OCI-LY3 (cell line): ENCODE measurements around the gene MYO7A.

Source experiments
- H2AFZ ChIP-seq: fragments of 200-600, 300-600 bp; shearing (Covaris generic); 2 replicates; pipeline ENCODE4 v1.6.0; 2014; ENCODE audit warnings: antibody characterized with exemption, low read depth, low read length
- H3K27ac ChIP-seq: fragments of 200-600, 300-600 bp; sonication (generic); 2 replicates; pipeline ENCODE4 v1.5.1; 2014; ENCODE audit warnings: mild to moderate bottlenecking, low read length, moderate library complexity, mixed read lengths
- H3K27me3 ChIP-seq: fragments of 200-600, 300-600 bp; sonication (generic); 2 replicates; pipeline ENCODE4 v1.6.1; 2014; ENCODE audit warnings: low read depth, low read length, mixed read lengths
- H3K36me3 ChIP-seq: fragments of 200-600, 300-600 bp; sonication (generic); replicated peaks from 2 replicates; pipeline ENCODE3; 2014; ENCODE audit warnings: low read depth, low read length, mixed read lengths
- H3K4me1 ChIP-seq: fragments of 300-600, 200-600 bp; sonication (generic); 2 replicates; pipeline ENCODE4 v1.6.1; 2014; ENCODE audit warnings: low read length, mixed read lengths
- H3K4me2 ChIP-seq: fragments of 200-600, 300-600 bp; sonication (generic); 2 replicates; pipeline ENCODE4 v1.6.1; 2014; ENCODE audit warnings: low read length, mixed read lengths
- H3K4me3 ChIP-seq: fragments of 300-600, 200-600 bp; sonication (generic); 2 replicates; pipeline ENCODE4 v1.5.1; 2014; ENCODE audit warnings: antibody characterized with exemption, mild to moderate bottlenecking, low read length, moderate library complexity
- H3K79me2 ChIP-seq: fragments of 300-600, 200-600 bp; shearing (Covaris generic); 2 replicates; pipeline ENCODE4 v1.6.1; 2014; ENCODE audit warnings: mild to moderate bottlenecking, low read length, mixed read lengths
- H3K9ac ChIP-seq: fragments of 300-600, 200-600 bp; shearing (Covaris generic); 2 replicates; pipeline ENCODE4 v1.6.0; 2014; ENCODE audit warnings: mild to moderate bottlenecking, low read length, moderate library complexity
- H3K9me3 ChIP-seq: fragments of 200-600, 300-600 bp; shearing (Covaris generic); 2 replicates; pipeline ENCODE4 v1.6.1; 2014; ENCODE audit warnings: low read length, mixed read lengths; ENCODE audit not compliant: insufficient read depth
- H4K20me1 ChIP-seq: fragments of 200-600, 300-600 bp; sonication (generic); 2 replicates; pipeline ENCODE4 v1.6.1; 2016; ENCODE audit warnings: low read length, mixed read lengths; ENCODE audit not compliant: insufficient read depth
- EZH2phosphoT487 ChIP-seq: fragments of 200-600 bp; shearing (Covaris generic); IDR thresholded peaks from 2 replicates; pipeline ENCODE4 v1.6.1; 2018; ENCODE audit warnings: antibody characterized with exemption, mixed run types, low read depth
- TF ChIP-seq, protein P1 (sequence below): fragments of 200-600, 300-600 bp; sonication (generic); IDR thresholded peaks from 2 replicates; pipeline ENCODE4 v1.5.1; 2014; ENCODE audit warnings: antibody characterized with exemption, low read length, low read depth

Gene MYO7A

DNA sequence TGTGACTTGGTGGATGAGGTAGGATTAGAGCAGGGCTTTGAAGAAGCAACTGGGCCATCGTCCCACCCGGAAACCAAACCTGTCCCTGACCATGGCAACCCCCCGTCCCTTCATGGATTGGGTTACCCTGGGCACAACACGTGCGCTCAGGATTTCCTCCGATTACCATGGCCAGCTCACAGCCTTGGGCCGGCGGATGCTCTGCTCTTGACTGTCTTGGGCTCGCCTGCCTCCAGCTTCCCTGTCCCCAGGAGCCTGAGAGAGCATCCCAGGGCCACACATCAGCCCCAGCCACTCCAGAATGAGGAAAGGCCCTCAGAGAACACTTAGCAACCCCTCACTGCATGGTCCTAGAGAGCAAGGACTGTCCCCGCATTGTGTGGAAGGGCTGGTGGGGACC is 22.8 kb downstream of the MYO7A start:
- no peak overlapping the region for H3K4me3 ChIP-seq
- H3K9ac ChIP-seq = no peak overlapping the region
- H2AFZ ChIP-seq = no peak overlapping the region
- no peaks in the 10 kb centered on the region for H3K79me2 ChIP-seq
- H3K9me3 ChIP-seq = no peaks in the 10 kb centered on the region
- H3K4me2 ChIP-seq = no peak overlapping the region
- no peak overlapping the region for H3K27ac ChIP-seq
- peaks cover 10% of the 10 kb centered on the region; the same call in 1 of the 2 replicates for H3K4me1 ChIP-seq
- H3K27me3 ChIP-seq = no peaks in the 10 kb centered on the region
- H4K20me1 ChIP-seq = no peaks in the 10 kb centered on the region
- TF ChIP-seq, protein P1, sequence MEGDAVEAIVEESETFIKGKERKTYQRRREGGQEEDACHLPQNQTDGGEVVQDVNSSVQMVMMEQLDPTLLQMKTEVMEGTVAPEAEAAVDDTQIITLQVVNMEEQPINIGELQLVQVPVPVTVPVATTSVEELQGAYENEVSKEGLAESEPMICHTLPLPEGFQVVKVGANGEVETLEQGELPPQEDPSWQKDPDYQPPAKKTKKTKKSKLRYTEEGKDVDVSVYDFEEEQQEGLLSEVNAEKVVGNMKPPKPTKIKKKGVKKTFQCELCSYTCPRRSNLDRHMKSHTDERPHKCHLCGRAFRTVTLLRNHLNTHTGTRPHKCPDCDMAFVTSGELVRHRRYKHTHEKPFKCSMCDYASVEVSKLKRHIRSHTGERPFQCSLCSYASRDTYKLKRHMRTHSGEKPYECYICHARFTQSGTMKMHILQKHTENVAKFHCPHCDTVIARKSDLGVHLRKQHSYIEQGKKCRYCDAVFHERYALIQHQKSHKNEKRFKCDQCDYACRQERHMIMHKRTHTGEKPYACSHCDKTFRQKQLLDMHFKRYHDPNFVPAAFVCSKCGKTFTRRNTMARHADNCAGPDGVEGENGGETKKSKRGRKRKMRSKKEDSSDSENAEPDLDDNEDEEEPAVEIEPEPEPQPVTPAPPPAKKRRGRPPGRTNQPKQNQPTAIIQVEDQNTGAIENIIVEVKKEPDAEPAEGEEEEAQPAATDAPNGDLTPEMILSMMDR = no peak
- TF ChIP-seq EZH2phosphoT487 = no peak
- no peaks in the 10 kb centered on the region for H3K36me3 ChIP-seq

DNA sequence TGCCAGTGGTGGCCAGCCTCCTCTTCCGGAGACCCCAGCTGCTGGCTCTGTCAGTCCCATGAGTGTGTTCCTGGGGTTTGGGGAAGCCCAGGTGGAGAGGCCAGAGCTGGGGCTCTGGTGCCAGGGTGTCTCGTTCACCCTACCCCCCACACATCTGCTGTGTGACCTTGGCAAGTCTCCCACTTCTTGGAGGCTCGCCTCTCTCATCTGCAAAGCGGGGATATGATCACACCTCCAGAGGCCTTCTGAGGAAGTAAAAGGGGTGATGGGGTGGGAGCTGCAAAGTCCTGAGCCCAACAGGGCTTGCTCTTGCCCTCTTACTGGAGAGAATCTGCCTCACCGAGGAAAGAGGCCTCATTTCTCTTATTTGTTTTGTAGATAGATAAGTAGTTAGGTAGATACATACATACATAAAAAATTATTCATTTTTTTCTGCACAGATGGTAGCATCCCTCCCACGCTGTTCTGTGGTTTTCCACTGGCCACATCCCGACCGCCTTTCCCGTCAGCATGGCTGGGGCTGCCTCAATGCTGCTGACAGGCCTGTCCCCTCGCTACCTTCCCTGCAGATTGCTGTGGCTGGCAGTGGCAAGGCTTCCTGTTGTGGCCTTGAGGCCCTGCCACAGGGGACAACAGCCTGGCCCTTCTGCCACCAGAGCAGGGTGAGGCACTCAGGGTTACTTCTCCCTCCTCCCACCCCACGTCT is 23.9 kb downstream of the MYO7A start:
- Histone ChIP-seq H3K9me3 (no peaks in the 10 kb centered on the region), H3K27me3 (no peaks in the 10 kb centered on the region), H3K4me2 (no peak overlapping the region), H3K4me3 (no peak overlapping the region), H3K27ac (no peak overlapping the region), H3K36me3 (no peaks in the 10 kb centered on the region), H4K20me1 (no peaks in the 10 kb centered on the region), H3K4me1 (peaks cover 10% of the 10 kb centered on the region; the same call in 1 of the 2 replicates), H2AFZ (no peak overlapping the region), H3K79me2 (no peaks in the 10 kb centered on the region), H3K9ac (no peak overlapping the region)
- TF ChIP-seq EZH2phosphoT487 = no peak
- TF ChIP-seq, protein P1 = no peak

DNA sequence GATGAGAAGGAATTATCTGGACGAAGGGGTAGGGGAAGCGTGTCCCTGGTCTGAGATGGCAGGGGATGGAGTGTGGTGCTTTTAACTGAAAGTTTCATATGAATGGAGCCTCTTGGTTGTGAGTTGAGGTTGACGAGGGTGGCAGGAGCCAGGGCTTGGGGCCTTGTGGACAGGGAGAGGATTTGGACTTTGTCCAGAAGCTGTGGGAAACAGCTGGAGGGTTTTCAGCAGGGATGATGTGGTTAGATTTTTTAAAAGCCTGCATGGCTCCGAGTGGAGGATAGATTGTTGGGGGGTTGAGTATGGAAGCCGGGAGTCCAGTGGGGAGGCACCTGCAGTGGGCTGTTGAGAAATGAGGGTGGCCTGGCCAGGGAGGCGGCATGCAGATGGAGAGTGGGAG is 24.8 kb downstream of the MYO7A start:
- no peak overlapping the region for H2AFZ ChIP-seq
- H3K27me3 ChIP-seq = no peaks in the 10 kb centered on the region
- TF ChIP-seq, protein P1 = no peak
- no peak for TF ChIP-seq EZH2phosphoT487
- H3K4me3 ChIP-seq = no peak overlapping the region
- H3K79me2 ChIP-seq = no peaks in the 10 kb centered on the region
- no peaks in the 10 kb centered on the region for H3K9me3 ChIP-seq
- no peak overlapping the region for H3K27ac ChIP-seq
- no peak overlapping the region for H3K4me2 ChIP-seq
- H3K36me3 ChIP-seq = no peaks in the 10 kb centered on the region
- H4K20me1 ChIP-seq = no peaks in the 10 kb centered on the region
- peaks cover 4% of the 10 kb centered on the region; the same call in 1 of the 2 replicates for H3K4me1 ChIP-seq
- no peak overlapping the region for H3K9ac ChIP-seq

DNA sequence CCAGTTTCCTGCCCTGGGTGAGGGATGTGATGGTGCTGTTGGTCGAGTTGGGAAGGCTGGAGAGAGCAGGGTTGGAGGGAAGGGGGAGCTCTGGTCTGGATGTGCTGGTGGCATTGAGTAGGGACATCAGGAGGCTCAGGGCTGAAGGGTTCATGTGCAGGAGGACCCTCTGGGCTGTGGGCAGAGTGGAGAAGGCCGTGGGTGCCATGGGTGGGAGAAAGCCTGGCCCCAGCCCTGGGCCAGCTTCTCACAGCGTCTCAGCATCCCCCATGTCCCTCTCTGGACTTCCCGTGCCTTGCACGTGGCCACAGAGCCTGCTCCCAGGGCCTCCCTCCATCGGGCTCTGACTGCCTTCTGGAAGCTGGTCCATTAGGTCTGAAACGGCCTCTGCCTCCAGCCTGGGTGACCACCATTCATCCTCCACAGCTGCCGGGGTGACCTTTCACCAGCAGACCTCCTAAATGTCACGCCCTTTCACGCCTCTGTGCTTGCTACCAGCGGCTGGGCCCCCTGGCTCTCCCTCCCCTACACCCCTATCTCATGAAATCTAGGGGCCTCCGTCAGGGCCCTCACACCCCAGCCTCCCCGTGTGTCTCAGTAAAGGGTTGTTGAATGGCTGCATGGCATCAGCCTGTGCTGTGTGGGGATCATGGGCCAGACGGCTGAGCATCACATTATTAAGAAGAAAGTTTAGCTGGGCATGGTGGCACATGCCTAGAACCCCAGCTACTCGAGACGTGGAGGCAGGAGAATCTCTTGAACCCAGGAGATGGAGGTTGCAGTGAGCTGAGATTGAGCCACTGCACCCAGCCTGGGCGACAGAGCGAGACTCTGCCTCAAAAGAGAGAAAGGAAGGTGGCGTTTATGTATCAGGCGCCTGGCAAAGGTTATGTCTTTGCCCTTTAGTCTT is 25.5 kb downstream of the MYO7A start:
- Histone ChIP-seq H3K9ac (no peak overlapping the region), H3K27ac (no peak overlapping the region), H3K4me1 (no peaks in the 10 kb centered on the region), H3K4me2 (no peak overlapping the region), H3K4me3 (no peak overlapping the region), H3K27me3 (no peaks in the 10 kb centered on the region), H4K20me1 (no peaks in the 10 kb centered on the region), H3K79me2 (no peaks in the 10 kb centered on the region), H3K9me3 (no peaks in the 10 kb centered on the region), H2AFZ (no peak overlapping the region), H3K36me3 (no peaks in the 10 kb centered on the region)
- TF ChIP-seq, protein P1 = no peak
- no peak for TF ChIP-seq EZH2phosphoT487
